Ascending aorta (tissue), 2 donors: Measurements from ENCODE around the gene UGT1A6. TPM values are rescaled to one million over a fixed set of nuclear protein-coding genes. Genes with fewer than 3 reads are reported as not detected.
A peak's percentile ranks its signal among the peaks of the same experiment; 100 is the strongest.

Experiments used
- DNase-seq, 2 donors: peaks; one replicate each; pipeline ENCODE4 v3.0.0-alpha.2; 2019; ENCODE audit warnings: low spot score in 2 of 2
- H3K27ac ChIP-seq, 2 donors: fragments of 200-600 bp; sonication (generic); one replicate each; pipeline ENCODE4 v1.5.1; 2016 to 2017; ENCODE audit warnings: mild to moderate bottlenecking in 1 of 2
- H3K27me3 ChIP-seq: fragments of 200-600 bp; sonication (generic); one replicate; pipeline ENCODE4 v1.5.1; 2017
- H3K36me3 ChIP-seq, 2 donors: fragments of 200-600 bp; sonication (generic); one replicate each; pipeline ENCODE4 v1.5.1; 2016
- H3K4me1 ChIP-seq, 2 donors: fragments of 200-600 bp; sonication (generic); one replicate each; pipeline ENCODE4 v1.5.1; 2016 to 2017; ENCODE audit warnings: mild to moderate bottlenecking in 1 of 2
- H3K4me3 ChIP-seq, 2 donors: fragments of 200-600 bp; sonication (generic); one replicate each; pipeline ENCODE4 v1.5.1; 2016 to 2017; ENCODE audit warnings: mild to moderate bottlenecking in 1 of 2
- H3K9me3 ChIP-seq, 2 donors: fragments of 200-600 bp; sonication (generic); one replicate each; pipeline ENCODE4 v1.5.1; 2016
- CTCF ChIP-seq, 3 experiments: fragments of 200-600 bp in 2 of 3; fragments of 450-650 bp in 1 of 3; sonication (generic) in 2 of 3; IDR thresholded peaks; one replicate each; pipeline ENCODE4 v1.5.1; 2016 to 2019; ENCODE audit warnings: antibody characterized with exemption in 3 of 3, mild to moderate bottlenecking in 1 of 3, moderate library complexity in 1 of 3
- intact Hi-C: fragments of 100-400 bp; cut with DNase I; formaldehyde crosslinking; loops from one replicate; pipeline ENCODE4 v1.15.1; 2023
- total RNA-seq: library from RNA; depleted of rRNA; stranded (reverse); fragments of >200 nt; gene quantifications from one replicate; pipeline ENCODE4 v1.1.0, GENCODE V29; 2016

Gene UGT1A6
- total RNA-seq, 1 donor from 2014 or later = 10.6 TPM

GRCh38 chr2:233807215-233807865 is 114.7 kb downstream of the UGT1A6 start:
- Histone ChIP-seq H3K27me3 (no peaks in the 10 kb centered on the region), H3K4me3 (no peak overlapping the region), H3K27ac (no peak overlapping the region), H3K4me1 (no peaks in the 10 kb centered on the region), H3K36me3 (no peaks in the 10 kb centered on the region), H3K9me3 (no peaks in the 10 kb centered on the region)
- peak in 1 of 2 donors; percentile 42 for DNase-seq
- no peak for TF ChIP-seq CTCF (IDR thresholded peaks at IDR 0.05)
- intact Hi-C loops = no loop called here

- no peak for DNase-seq
- no peak for TF ChIP-seq CTCF (IDR thresholded peaks at IDR 0.05)
- no peaks in the 10 kb centered on the region for H3K27me3 ChIP-seq
- H3K9me3 ChIP-seq = no peaks in the 10 kb centered on the region
- intact Hi-C loops = no loop called here
- no peaks in the 10 kb centered on the region for H3K36me3 ChIP-seq
- H3K4me1 ChIP-seq = no peaks in the 10 kb centered on the region
- no peak overlapping the region for H3K4me3 ChIP-seq
- H3K27ac ChIP-seq = no peak overlapping the region
Observed at GRCh38 chr2:233807966-233808935, 115.6 kb downstream of the UGT1A6 start.

- intact Hi-C loops = no loop called here
- no peak overlapping the region for H3K4me3 ChIP-seq
- no peak overlapping the region for H3K27ac ChIP-seq
- no peak for DNase-seq
- H3K4me1 ChIP-seq = no peaks in the 10 kb centered on the region
- no peaks in the 10 kb centered on the region for H3K36me3 ChIP-seq
- H3K9me3 ChIP-seq = no peaks in the 10 kb centered on the region
- no peak for TF ChIP-seq CTCF (IDR thresholded peaks at IDR 0.05)
- no peaks in the 10 kb centered on the region for H3K27me3 ChIP-seq
Observed at GRCh38 chr2:233810385-233810784, 117.7 kb downstream of the UGT1A6 start.

GRCh38 chr2:233811087-233811486 is 118.4 kb downstream of the UGT1A6 start:
- Histone ChIP-seq H3K27me3 (no peaks in the 10 kb centered on the region), H3K9me3 (no peaks in the 10 kb centered on the region), H3K27ac (no peak overlapping the region), H3K4me3 (no peak overlapping the region), H3K36me3 (no peaks in the 10 kb centered on the region), H3K4me1 (no peaks in the 10 kb centered on the region)
- intact Hi-C loops = no loop called here
- no peak for DNase-seq
- no peak for TF ChIP-seq CTCF (IDR thresholded peaks at IDR 0.05)

GRCh38 chr2:233811732-233812131 is 119.0 kb downstream of the UGT1A6 start:
- Histone ChIP-seq H3K4me3 (no peak overlapping the region), H3K36me3 (no peaks in the 10 kb centered on the region), H3K27me3 (no peaks in the 10 kb centered on the region), H3K9me3 (no peaks in the 10 kb centered on the region), H3K27ac (no peak overlapping the region), H3K4me1 (no peaks in the 10 kb centered on the region)
- intact Hi-C loops = no loop called here
- no peak for TF ChIP-seq CTCF (IDR thresholded peaks at IDR 0.05)
- no peak for DNase-seq
